Ectodermal cell (in vitro differentiated cells): ENCODE data around the gene MYLK.

ENCODE experiments used
- H3K27ac ChIP-seq: 2 replicates; pipeline ENCODE4 v1.7.0; 2013; ENCODE audit warnings: mild to moderate bottlenecking, low read depth, low read length; ENCODE audit not compliant: insufficient read depth, poor library complexity, severe bottlenecking
- H3K27me3 ChIP-seq: 2 replicates; pipeline ENCODE4 v1.7.0; 2013; ENCODE audit warnings: mild to moderate bottlenecking, low read length; ENCODE audit not compliant: insufficient read depth, control insufficient read depth, poor library complexity, severe bottlenecking
- H3K36me3 ChIP-seq: one replicate; pipeline ENCODE4 v1.7.0; 2013; ENCODE audit warnings: low read length; ENCODE audit not compliant: control insufficient read depth, insufficient read depth
- H3K4me1 ChIP-seq: one replicate; pipeline ENCODE4 v1.7.0; 2013; ENCODE audit warnings: low read length; ENCODE audit not compliant: control insufficient read depth, insufficient read depth
- H3K4me3 ChIP-seq: 2 replicates; pipeline ENCODE4 v1.7.0; 2013; ENCODE audit warnings: low read depth, low read length, control low read depth; ENCODE audit not compliant: insufficient read depth
- H3K9me3 ChIP-seq: 2 replicates; pipeline ENCODE4 v1.7.0; 2013; ENCODE audit warnings: mild to moderate bottlenecking, low read length, moderate library complexity; ENCODE audit not compliant: control insufficient read depth
- WGBS, 2 experiments: methylation state at CpG; one replicate each; pipeline ENCODE4 v1.1.7; 2013; ENCODE audit warnings: missing lambda C conversion rate in 2 of 2; 5-methylcytosine and 5-hydroxymethylcytosine counted together

Gene MYLK

GRCh38 chr3:123564056-123564455, 320.1 kb downstream of the MYLK start:
- Histone ChIP-seq H3K4me1 (no peaks in the 10 kb centered on the region), H3K27ac (no peak overlapping the region), H3K36me3 (no peaks in the 10 kb centered on the region), H3K9me3 (no peaks in the 10 kb centered on the region), H3K4me3 (no peak overlapping the region), H3K27me3 (no peaks in the 10 kb centered on the region)
- WGBS, 2 experiments = 92% methylated on average over 6 of the region's 6 CpGs

- WGBS, 2 experiments = no CpG with 5 or more reads among the region's 1 CpG
- Histone ChIP-seq H3K4me1 (no peaks in the 10 kb centered on the region), H3K4me3 (no peak overlapping the region), H3K36me3 (no peaks in the 10 kb centered on the region), H3K27ac (no peak overlapping the region), H3K27me3 (no peaks in the 10 kb centered on the region), H3K9me3 (no peaks in the 10 kb centered on the region)
Measured at GRCh38 chr3:123562547-123562946, 321.6 kb downstream of the MYLK start.

GRCh38 chr3:123561188-123561587, 322.9 kb downstream of the MYLK start:
- Histone ChIP-seq H3K27me3 (no peaks in the 10 kb centered on the region), H3K4me1 (no peaks in the 10 kb centered on the region), H3K27ac (no peak overlapping the region), H3K9me3 (no peaks in the 10 kb centered on the region), H3K4me3 (no peak overlapping the region), H3K36me3 (no peaks in the 10 kb centered on the region)
- 70 to 82% methylated on average over 2 of the region's 2 CpGs for WGBS, 2 experiments
